ENCODE results near the gene TTC5.

The TTC5 gene

DNA sequence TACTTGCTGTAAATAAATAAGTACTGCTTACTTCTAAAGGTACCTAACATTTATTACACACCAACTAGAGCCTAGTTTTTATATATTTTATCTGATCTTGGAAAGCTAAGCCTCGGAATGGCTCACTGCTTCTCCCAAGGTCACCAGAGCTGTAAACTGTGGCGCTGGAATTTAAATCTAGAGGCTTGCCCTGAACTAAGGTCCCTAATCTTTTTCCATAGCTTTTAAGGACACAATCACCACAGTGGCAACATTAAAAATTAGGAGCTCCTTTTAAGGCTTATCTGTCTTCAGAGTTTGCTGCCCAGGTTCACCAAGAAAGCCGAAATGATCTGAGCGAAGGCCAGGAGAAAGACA, 26.7 kb upstream of the TTC5 start:
- no peaks in the 10 kb centered on the region for H3K9me3 ChIP-seq (replicated peaks; ENCODE audit: insufficient read depth, low read length)
- H3F3A ChIP-seq (ENCODE audit: insufficient read depth, low read length): peaks cover 11% of the 10 kb centered on the region; the same call in 1 of the 2 replicates
- peaks cover 4% of the 10 kb centered on the region; the same call in 1 of the 2 replicates for H3K4me1 ChIP-seq (ENCODE audit: low read length)
- peak overlapping the region; percentile 78 for H3K9ac ChIP-seq (ENCODE audit: low read length)
- TF ChIP-seq, protein P1, sequence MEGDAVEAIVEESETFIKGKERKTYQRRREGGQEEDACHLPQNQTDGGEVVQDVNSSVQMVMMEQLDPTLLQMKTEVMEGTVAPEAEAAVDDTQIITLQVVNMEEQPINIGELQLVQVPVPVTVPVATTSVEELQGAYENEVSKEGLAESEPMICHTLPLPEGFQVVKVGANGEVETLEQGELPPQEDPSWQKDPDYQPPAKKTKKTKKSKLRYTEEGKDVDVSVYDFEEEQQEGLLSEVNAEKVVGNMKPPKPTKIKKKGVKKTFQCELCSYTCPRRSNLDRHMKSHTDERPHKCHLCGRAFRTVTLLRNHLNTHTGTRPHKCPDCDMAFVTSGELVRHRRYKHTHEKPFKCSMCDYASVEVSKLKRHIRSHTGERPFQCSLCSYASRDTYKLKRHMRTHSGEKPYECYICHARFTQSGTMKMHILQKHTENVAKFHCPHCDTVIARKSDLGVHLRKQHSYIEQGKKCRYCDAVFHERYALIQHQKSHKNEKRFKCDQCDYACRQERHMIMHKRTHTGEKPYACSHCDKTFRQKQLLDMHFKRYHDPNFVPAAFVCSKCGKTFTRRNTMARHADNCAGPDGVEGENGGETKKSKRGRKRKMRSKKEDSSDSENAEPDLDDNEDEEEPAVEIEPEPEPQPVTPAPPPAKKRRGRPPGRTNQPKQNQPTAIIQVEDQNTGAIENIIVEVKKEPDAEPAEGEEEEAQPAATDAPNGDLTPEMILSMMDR (IDR thresholded peaks at IDR 0.05; ENCODE audit: low read length): no peak
- TF ChIP-seq EZH2 (optimal IDR thresholded peaks at IDR 0.05; ENCODE audit: low read depth, low read length) (no peak), EZH2phosphoT487 (IDR thresholded peaks at IDR 0.05; ENCODE audit: low read length) (no peak)
- no peak for DNase-seq
- no peaks in the 10 kb centered on the region for H4K20me1 ChIP-seq (ENCODE audit: insufficient read depth, low read length)
- H3K27ac ChIP-seq (ENCODE audit: low read length): peak overlapping the region; percentile 66; the same call in 1 of the 2 replicates
- no peaks in the 10 kb centered on the region for H3K9me2 ChIP-seq (replicated peaks; ENCODE audit: insufficient read depth, low read length)
- H3K36me3 ChIP-seq (replicated peaks; ENCODE audit: insufficient read depth, low read length): no peaks in the 10 kb centered on the region
- H3K4me2 ChIP-seq (ENCODE audit: low read depth, low read length): peak overlapping the region; percentile 65
- H3K79me2 ChIP-seq (ENCODE audit: low read length): peaks cover 39% of the 10 kb centered on the region
- no peaks in the 10 kb centered on the region for H3K27me3 ChIP-seq (replicated peaks; ENCODE audit: insufficient read depth, low read length)
- peak overlapping the region; percentile 39; the same call in 1 of the 2 replicates for H2AFZ ChIP-seq (ENCODE audit: low read length)
- H3K4me3 ChIP-seq (ENCODE audit: low read length): peak overlapping the region; percentile 95

DNA sequence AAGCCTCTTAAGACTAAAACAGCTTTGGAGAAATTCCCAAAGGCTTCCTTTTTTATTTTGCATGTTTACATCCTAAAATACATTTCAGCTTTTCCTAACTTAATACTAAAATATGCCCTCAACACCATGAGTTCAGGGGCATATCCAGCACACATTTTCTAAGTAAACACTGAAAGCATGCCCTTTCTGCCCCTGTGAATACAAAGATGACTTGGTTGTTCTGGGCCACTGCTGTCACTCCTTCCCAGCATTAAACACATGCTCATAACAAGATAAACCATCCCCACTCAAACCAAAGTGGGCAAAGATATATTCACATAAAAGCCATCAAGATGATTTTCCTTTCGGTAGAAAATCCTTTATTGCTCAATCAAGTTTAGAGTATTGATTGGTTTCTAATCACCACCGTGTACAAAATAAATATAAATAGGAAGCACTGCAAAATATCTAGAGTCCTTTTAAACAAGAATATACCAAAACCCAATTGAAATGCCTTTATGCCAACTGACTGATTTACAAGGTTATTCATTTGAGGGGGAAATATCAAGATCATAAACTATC, 25.4 kb upstream of the TTC5 start:
- H3K9me2 ChIP-seq (replicated peaks; ENCODE audit: insufficient read depth, low read length): no peaks in the 10 kb centered on the region
- H3K9ac ChIP-seq (ENCODE audit: low read length): no peak overlapping the region
- H3K79me2 ChIP-seq (ENCODE audit: low read length): peaks cover 49% of the 10 kb centered on the region
- no peak overlapping the region for H2AFZ ChIP-seq (ENCODE audit: low read length)
- peaks cover 12% of the 10 kb centered on the region; the same call in 1 of the 2 replicates for H3F3A ChIP-seq (ENCODE audit: insufficient read depth, low read length)
- H3K9me3 ChIP-seq (replicated peaks; ENCODE audit: insufficient read depth, low read length): no peaks in the 10 kb centered on the region
- H3K4me1 ChIP-seq (ENCODE audit: low read length): peaks cover 8% of the 10 kb centered on the region; the same call in 1 of the 2 replicates
- H3K36me3 ChIP-seq (replicated peaks; ENCODE audit: insufficient read depth, low read length): no peaks in the 10 kb centered on the region
- no peak overlapping the region for H3K4me2 ChIP-seq (ENCODE audit: low read depth, low read length)
- H3K27me3 ChIP-seq (replicated peaks; ENCODE audit: insufficient read depth, low read length): no peaks in the 10 kb centered on the region
- no peaks in the 10 kb centered on the region for H4K20me1 ChIP-seq (ENCODE audit: insufficient read depth, low read length)
- DNase-seq: no peak
- TF ChIP-seq, protein P1 (IDR thresholded peaks at IDR 0.05; ENCODE audit: low read length): no peak
- TF ChIP-seq EZH2 (optimal IDR thresholded peaks at IDR 0.05; ENCODE audit: low read depth, low read length): no peak
- H3K4me3 ChIP-seq (ENCODE audit: low read length): no peak overlapping the region
- no peak overlapping the region for H3K27ac ChIP-seq (ENCODE audit: low read length)

- TF ChIP-seq EZH2phosphoT487 (IDR thresholded peaks at IDR 0.05; ENCODE audit: low read length) (no peak), EZH2 (optimal IDR thresholded peaks at IDR 0.05; ENCODE audit: low read depth, low read length) (no peak)
- TF ChIP-seq, protein P1 (IDR thresholded peaks at IDR 0.05; ENCODE audit: low read length): no peak
- H3K9me2 ChIP-seq (replicated peaks; ENCODE audit: insufficient read depth, low read length): no peaks in the 10 kb centered on the region
- H3K27me3 ChIP-seq (replicated peaks; ENCODE audit: insufficient read depth, low read length): no peaks in the 10 kb centered on the region
- no peak overlapping the region for H3K4me2 ChIP-seq (ENCODE audit: low read depth, low read length)
- H2AFZ ChIP-seq (ENCODE audit: low read length): no peak overlapping the region
- no peak for DNase-seq
- H3K36me3 ChIP-seq (replicated peaks; ENCODE audit: insufficient read depth, low read length): no peaks in the 10 kb centered on the region; the same call in 1 of the 2 replicates
- H3K4me3 ChIP-seq (ENCODE audit: low read length): no peak overlapping the region
- no peaks in the 10 kb centered on the region for H4K20me1 ChIP-seq (ENCODE audit: insufficient read depth, low read length)
- peaks cover 8% of the 10 kb centered on the region; the same call in 1 of the 2 replicates for H3K4me1 ChIP-seq (ENCODE audit: low read length)
- H3K79me2 ChIP-seq (ENCODE audit: low read length): peaks cover 51% of the 10 kb centered on the region
- H3K9me3 ChIP-seq (replicated peaks; ENCODE audit: insufficient read depth, low read length): no peaks in the 10 kb centered on the region
- no peak overlapping the region for H3K9ac ChIP-seq (ENCODE audit: low read length)
- peaks cover 12% of the 10 kb centered on the region; the same call in 1 of the 2 replicates for H3F3A ChIP-seq (ENCODE audit: insufficient read depth, low read length)
- no peak overlapping the region for H3K27ac ChIP-seq (ENCODE audit: low read length)
Measured at GRCh38 chr14:20329355-20329754, 23.6 kb upstream of the TTC5 start.

Data from MM.1S (cell line).